Measurements from ENCODE around the gene PTP4A1.

Gene PTP4A1

DNA sequence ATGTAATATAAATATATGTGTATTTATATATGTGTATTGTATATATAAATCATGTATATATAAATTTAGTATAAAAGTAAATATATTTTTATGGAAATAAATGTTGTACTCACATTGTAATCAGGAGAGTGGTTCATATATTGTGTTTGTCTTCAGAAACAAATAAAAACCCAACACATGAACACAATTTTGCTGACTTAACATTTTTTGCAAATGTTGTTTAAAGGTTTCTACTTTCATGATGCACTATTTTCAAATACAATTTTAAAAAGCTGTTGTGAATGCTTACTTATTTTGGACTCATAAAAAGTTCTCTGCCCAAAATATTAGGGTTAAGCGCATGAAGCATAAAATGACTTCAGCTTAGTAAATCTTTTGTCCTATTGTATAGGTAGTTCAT lies 39.3 kb downstream of the PTP4A1 start:
- TF ChIP-seq, protein P1, sequence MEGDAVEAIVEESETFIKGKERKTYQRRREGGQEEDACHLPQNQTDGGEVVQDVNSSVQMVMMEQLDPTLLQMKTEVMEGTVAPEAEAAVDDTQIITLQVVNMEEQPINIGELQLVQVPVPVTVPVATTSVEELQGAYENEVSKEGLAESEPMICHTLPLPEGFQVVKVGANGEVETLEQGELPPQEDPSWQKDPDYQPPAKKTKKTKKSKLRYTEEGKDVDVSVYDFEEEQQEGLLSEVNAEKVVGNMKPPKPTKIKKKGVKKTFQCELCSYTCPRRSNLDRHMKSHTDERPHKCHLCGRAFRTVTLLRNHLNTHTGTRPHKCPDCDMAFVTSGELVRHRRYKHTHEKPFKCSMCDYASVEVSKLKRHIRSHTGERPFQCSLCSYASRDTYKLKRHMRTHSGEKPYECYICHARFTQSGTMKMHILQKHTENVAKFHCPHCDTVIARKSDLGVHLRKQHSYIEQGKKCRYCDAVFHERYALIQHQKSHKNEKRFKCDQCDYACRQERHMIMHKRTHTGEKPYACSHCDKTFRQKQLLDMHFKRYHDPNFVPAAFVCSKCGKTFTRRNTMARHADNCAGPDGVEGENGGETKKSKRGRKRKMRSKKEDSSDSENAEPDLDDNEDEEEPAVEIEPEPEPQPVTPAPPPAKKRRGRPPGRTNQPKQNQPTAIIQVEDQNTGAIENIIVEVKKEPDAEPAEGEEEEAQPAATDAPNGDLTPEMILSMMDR (IDR thresholded peaks at IDR 0.05; ENCODE audit: insufficient read depth, missing control alignments) = no peak
- no peak for DNase-seq (ENCODE audit: insufficient read length, low spot score)
- no peak for FAIRE-seq

DNA sequence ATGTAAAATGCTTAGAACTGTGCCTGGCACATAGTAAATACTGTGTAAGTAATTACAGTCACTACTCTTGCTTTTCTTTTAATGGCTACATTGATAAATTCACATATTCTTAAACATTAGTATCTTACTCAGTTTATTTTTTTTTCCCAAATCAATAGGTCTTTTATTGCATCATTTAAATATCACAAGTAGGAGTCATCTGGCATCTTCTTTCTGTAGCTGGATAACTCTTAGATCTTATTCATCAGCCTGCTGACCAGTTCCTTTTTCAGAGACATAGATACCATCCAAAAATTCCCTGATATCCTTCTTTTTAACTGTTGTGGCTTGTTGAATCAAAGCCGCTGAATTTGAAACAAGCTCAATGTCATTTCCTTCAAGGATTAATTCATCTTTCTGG lies 43.3 kb downstream of the PTP4A1 start:
- no peak for FAIRE-seq

More for the DNA sequence above, 43.3 kb downstream of the PTP4A1 start:
- TF ChIP-seq, protein P1 (IDR thresholded peaks at IDR 0.05; ENCODE audit: insufficient read depth, missing control alignments) = no peak
- DNase-seq (ENCODE audit: insufficient read length, low spot score) = no peak

All from D721Med (cell line).